HepG2 (cell line): ENCODE data around the gene MXRA8. TPM values are rescaled to one million over a fixed set of nuclear protein-coding genes. Genes with fewer than 3 reads are reported as not detected.

Experiments
- AKAP8 ChIP-seq: sonication (generic); formaldehyde crosslinking; IDR thresholded peaks from 2 replicates; pipeline ENCODE4 v1.5.1; 2020; ENCODE audit warnings: mild to moderate bottlenecking, missing genetic modification reagents
- CC2D1A ChIP-seq: sonication (generic); formaldehyde crosslinking; IDR thresholded peaks from 2 replicates; pipeline ENCODE4 v1.8.1; 2023; ENCODE audit warnings: mild to moderate bottlenecking, missing genetic modification reagents
- EP300 ChIP-seq, 3 experiments: sonication (generic) in 1 of 3; formaldehyde crosslinking in 1 of 3; IDR thresholded peaks; 2 replicates each; pipeline versions ENCODE4 v1.5.1 to v1.6.1; 2011 to 2020; ENCODE audit warnings: low read depth in 2 of 3, low read length in 2 of 3, borderline replicate concordance in 1 of 3, improper control_type of control experiment in 1 of 3, mild to moderate bottlenecking in 1 of 3, missing genetic modification reagents in 1 of 3, moderate library complexity in 1 of 3
- GZF1 ChIP-seq: sonication (generic); formaldehyde crosslinking; IDR thresholded peaks from 2 replicates; pipeline ENCODE4 v1.5.1; 2020; ENCODE audit warnings: mild to moderate bottlenecking, missing genetic modification reagents
- KAT8 ChIP-seq: IDR thresholded peaks from 2 replicates; pipeline ENCODE4 v1.6.1; 2016; ENCODE audit warnings: missing genetic modification reagents, missing compliant biosample characterization
- PHF5A ChIP-seq: IDR thresholded peaks from one replicate; pipeline ENCODE4 v1.6.1; 2018; ENCODE audit warnings: low read depth, missing genetic modification reagents; ENCODE audit not compliant: unreplicated experiment
- REXO4 ChIP-seq: sonication (generic); formaldehyde crosslinking; IDR thresholded peaks from 2 replicates; pipeline ENCODE4 v1.8.0; 2022; ENCODE audit warnings: missing genetic modification reagents, mild to moderate bottlenecking, borderline replicate concordance
- SAP130 ChIP-seq: IDR thresholded peaks from 2 replicates; pipeline ENCODE4 v1.6.1; 2016; ENCODE audit warnings: low read depth
- SMAD9 ChIP-seq: sonication (generic); formaldehyde crosslinking; IDR thresholded peaks from 2 replicates; pipeline ENCODE4 v1.5.1; 2020; ENCODE audit warnings: mild to moderate bottlenecking, missing genetic modification reagents
- ZFY ChIP-seq: sonication (generic); formaldehyde crosslinking; IDR thresholded peaks from 2 replicates; pipeline ENCODE4 v1.4.0; 2020; ENCODE audit warnings: missing genetic modification reagents
- ZNF430 ChIP-seq: sonication (generic); formaldehyde crosslinking; IDR thresholded peaks from 2 replicates; pipeline ENCODE4 v1.9.0; 2021; ENCODE audit warnings: mild to moderate bottlenecking, missing genetic modification reagents
- ZNF737 ChIP-seq: sonication (generic); formaldehyde crosslinking; IDR thresholded peaks from 2 replicates; pipeline ENCODE4 v1.5.0; 2020; ENCODE audit warnings: missing genetic modification reagents, mild to moderate bottlenecking, borderline replicate concordance
- polyA plus RNA-seq, 8 experiments: library from polyadenylated mRNA; depleted of rRNA in 3 of 8; stranded (reverse) in 7 of 8; unstranded in 1 of 8; fragments of >200 nt; fragmentation: Illumina TruSeq in 4 of 8; extraction: Trizol in 4 of 8; gene quantifications; 2 replicates each; pipeline versions ENCODE4 v1.2.1 to v1.2.3, GENCODE V29; 2011 to 2016; ENCODE audit warnings: low read depth in 4 of 8, missing spikeins in 1 of 8, mixed read lengths in 1 of 8; ENCODE audit not compliant: insufficient read depth in 1 of 8
- total RNA-seq, 5 experiments: library from RNA; depleted of rRNA; stranded (reverse); fragments of >200 nt; fragmentation: Illumina TruSeq; extraction: Trizol; gene quantifications; 2 replicates each; pipeline ENCODE4 v1.2.3, GENCODE V29; 2016; ENCODE audit warnings: low read depth in 1 of 5
- TF ChIP-seq, protein P1 (sequence below): sonication (generic); formaldehyde crosslinking; IDR thresholded peaks from 2 replicates; pipeline ENCODE4 v1.4.0; 2020; ENCODE audit warnings: missing genetic modification reagents, borderline replicate concordance
- TF ChIP-seq, protein P2 (sequence below): sonication (generic); formaldehyde crosslinking; IDR thresholded peaks from 2 replicates; pipeline ENCODE4 v1.4.0; 2020; ENCODE audit warnings: missing genetic modification reagents, mild to moderate bottlenecking, borderline replicate concordance
- TF ChIP-seq, protein P3 (sequence below): sonication (generic); formaldehyde crosslinking; IDR thresholded peaks from 2 replicates; pipeline ENCODE4 v1.4.0; 2020; ENCODE audit warnings: mild to moderate bottlenecking, missing genetic modification reagents
- TF ChIP-seq, protein P4 (sequence below): sonication (generic); formaldehyde crosslinking; IDR thresholded peaks from 2 replicates; pipeline ENCODE4 v1.4.0; 2020; ENCODE audit warnings: low read depth, missing genetic modification reagents

The MXRA8 gene
- total and polyA plus RNA-seq, 2 of the 13 experiments (the other 11 are each of a cell fraction or from before 2014, with no cell fraction given): 19.8 to 44.8 TPM

DNA sequence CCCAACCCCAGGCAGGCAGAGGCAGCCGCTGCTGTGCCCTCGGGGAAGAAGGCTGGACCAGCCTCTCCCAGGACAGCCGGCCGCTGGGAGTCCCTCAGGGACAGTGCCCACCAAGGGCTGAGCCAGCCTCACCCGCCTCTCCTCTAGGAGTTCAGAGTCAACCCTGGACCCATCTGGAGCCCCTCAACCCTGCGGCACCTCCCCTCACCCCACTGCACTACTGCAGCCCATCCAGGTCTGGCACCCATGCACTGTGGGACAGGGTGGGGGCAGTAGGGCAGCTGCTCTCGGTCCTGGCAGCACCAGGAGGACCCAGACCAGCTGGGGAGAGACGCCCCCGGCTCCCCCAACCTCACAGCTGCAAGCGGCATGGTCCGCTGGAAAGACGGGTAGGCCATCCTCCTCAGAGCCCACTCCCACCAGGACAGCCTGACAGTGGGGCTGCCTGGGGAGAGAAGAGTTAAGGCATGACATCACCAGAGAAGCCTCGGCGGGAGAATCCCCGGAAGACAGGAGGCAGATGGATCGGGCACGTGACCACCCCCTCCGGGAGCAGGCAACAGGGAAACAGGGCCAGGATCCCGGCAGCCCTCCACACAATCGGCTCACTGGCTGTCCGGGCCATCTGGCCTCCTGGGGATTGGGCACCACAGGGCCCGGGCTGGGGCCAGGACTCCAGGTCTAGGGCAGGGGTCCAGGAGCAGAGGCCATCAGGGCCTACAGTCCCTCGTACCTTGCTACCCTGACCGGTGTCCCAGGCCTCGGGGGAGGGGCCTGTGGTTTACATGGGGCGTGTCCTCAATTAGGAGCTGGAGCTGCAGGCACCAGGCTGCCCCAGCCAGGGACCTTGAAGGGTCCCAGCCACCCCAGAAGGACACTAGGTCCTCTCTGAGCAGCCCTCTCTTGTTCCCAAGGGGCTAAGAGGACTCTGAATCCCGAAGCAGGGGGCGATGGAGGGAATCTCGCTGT lies 53.7 kb downstream of the MXRA8 start (continued):
- TF ChIP-seq, protein P1, sequence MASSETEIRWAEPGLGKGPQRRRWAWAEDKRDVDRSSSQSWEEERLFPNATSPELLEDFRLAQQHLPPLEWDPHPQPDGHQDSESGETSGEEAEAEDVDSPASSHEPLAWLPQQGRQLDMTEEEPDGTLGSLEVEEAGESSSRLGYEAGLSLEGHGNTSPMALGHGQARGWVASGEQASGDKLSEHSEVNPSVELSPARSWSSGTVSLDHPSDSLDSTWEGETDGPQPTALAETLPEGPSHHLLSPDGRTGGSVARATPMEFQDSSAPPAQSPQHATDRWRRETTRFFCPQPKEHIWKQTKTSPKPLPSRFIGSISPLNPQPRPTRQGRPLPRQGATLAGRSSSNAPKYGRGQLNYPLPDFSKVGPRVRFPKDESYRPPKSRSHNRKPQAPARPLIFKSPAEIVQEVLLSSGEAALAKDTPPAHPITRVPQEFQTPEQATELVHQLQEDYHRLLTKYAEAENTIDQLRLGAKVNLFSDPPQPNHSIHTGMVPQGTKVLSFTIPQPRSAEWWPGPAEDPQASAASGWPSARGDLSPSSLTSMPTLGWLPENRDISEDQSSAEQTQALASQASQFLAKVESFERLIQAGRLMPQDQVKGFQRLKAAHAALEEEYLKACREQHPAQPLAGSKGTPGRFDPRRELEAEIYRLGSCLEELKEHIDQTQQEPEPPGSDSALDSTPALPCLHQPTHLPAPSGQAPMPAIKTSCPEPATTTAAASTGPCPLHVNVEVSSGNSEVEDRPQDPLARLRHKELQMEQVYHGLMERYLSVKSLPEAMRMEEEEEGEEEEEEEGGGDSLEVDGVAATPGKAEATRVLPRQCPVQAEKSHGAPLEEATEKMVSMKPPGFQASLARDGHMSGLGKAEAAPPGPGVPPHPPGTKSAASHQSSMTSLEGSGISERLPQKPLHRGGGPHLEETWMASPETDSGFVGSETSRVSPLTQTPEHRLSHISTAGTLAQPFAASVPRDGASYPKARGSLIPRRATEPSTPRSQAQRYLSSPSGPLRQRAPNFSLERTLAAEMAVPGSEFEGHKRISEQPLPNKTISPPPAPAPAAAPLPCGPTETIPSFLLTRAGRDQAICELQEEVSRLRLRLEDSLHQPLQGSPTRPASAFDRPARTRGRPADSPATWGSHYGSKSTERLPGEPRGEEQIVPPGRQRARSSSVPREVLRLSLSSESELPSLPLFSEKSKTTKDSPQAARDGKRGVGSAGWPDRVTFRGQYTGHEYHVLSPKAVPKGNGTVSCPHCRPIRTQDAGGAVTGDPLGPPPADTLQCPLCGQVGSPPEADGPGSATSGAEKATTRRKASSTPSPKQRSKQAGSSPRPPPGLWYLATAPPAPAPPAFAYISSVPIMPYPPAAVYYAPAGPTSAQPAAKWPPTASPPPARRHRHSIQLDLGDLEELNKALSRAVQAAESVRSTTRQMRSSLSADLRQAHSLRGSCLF (CRISPR knock-in tag): no peak
- TF ChIP-seq CC2D1A (CRISPR knock-in tag) (no peak), ZNF430 (CRISPR knock-in tag) (0 out of 2 replicates have a peak, but pooled peaks have one; percentile 31), ZNF737 (CRISPR knock-in tag) (no peak), ZFY (CRISPR knock-in tag) (peak; percentile 50; the same call in 1 of the 2 replicates), PHF5A (no peak), GZF1 (CRISPR knock-in tag) (no peak), EP300 (IDR thresholded peaks at IDR 0.05; ENCODE audit: low read depth in 2 of 2, low read length in 2 of 2) (no peak), EP300 (CRISPR knock-in tag; IDR thresholded peaks at IDR 0.05; ENCODE audit: borderline replicate concordance) (no peak), REXO4 (CRISPR knock-in tag) (no peak), SMAD9 (no peak), SAP130 (CRISPR knock-in tag) (peak; percentile 7), AKAP8 (CRISPR knock-in tag) (peak; percentile 91; the same call in 1 of the 2 replicates), KAT8 (CRISPR knock-in tag) (no peak)
- TF ChIP-seq, protein P2, sequence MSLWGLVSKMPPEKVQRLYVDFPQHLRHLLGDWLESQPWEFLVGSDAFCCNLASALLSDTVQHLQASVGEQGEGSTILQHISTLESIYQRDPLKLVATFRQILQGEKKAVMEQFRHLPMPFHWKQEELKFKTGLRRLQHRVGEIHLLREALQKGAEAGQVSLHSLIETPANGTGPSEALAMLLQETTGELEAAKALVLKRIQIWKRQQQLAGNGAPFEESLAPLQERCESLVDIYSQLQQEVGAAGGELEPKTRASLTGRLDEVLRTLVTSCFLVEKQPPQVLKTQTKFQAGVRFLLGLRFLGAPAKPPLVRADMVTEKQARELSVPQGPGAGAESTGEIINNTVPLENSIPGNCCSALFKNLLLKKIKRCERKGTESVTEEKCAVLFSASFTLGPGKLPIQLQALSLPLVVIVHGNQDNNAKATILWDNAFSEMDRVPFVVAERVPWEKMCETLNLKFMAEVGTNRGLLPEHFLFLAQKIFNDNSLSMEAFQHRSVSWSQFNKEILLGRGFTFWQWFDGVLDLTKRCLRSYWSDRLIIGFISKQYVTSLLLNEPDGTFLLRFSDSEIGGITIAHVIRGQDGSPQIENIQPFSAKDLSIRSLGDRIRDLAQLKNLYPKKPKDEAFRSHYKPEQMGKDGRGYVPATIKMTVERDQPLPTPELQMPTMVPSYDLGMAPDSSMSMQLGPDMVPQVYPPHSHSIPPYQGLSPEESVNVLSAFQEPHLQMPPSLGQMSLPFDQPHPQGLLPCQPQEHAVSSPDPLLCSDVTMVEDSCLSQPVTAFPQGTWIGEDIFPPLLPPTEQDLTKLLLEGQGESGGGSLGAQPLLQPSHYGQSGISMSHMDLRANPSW (CRISPR knock-in tag): no peak
- TF ChIP-seq, protein P3, sequence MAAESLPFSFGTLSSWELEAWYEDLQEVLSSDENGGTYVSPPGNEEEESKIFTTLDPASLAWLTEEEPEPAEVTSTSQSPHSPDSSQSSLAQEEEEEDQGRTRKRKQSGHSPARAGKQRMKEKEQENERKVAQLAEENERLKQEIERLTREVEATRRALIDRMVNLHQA: no peak
- TF ChIP-seq, protein P4, sequence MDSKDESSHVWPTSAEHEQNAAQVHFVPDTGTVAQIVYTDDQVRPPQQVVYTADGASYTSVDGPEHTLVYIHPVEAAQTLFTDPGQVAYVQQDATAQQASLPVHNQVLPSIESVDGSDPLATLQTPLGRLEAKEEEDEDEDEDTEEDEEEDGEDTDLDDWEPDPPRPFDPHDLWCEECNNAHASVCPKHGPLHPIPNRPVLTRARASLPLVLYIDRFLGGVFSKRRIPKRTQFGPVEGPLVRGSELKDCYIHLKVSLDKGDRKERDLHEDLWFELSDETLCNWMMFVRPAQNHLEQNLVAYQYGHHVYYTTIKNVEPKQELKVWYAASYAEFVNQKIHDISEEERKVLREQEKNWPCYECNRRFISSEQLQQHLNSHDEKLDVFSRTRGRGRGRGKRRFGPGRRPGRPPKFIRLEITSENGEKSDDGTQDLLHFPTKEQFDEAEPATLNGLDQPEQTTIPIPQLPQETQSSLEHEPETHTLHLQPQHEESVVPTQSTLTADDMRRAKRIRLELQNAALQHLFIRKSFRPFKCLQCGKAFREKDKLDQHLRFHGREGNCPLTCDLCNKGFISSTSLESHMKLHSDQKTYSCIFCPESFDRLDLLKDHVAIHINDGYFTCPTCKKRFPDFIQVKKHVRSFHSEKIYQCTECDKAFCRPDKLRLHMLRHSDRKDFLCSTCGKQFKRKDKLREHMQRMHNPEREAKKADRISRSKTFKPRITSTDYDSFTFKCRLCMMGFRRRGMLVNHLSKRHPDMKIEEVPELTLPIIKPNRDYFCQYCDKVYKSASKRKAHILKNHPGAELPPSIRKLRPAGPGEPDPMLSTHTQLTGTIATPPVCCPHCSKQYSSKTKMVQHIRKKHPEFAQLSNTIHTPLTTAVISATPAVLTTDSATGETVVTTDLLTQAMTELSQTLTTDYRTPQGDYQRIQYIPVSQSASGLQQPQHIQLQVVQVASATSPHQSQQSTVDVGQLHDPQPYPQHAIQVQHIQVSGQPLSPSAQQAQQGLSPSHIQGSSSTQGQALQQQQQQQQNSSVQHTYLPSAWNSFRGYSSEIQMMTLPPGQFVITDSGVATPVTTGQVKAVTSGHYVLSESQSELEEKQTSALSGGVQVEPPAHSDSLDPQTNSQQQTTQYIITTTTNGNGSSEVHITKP (CRISPR knock-in tag): no peak
